Transverse colon (tissue), 4 donors: ENCODE data around the gene LRRC75A. TPM values are rescaled to one million over a fixed set of nuclear protein-coding genes. Genes with fewer than 3 reads are reported as not detected.

ENCODE experiments used
- DNase-seq: peaks from one replicate; pipeline ENCODE4 v3.0.0-alpha.2; 2019
- H3K27ac ChIP-seq, 4 donors: fragments of 200-600 bp; sonication (generic); 2 replicates each; pipeline ENCODE4 v1.5.1; 2016 to 2018; ENCODE audit warnings: inconsistent platforms in 4 of 4
- H3K27me3 ChIP-seq: fragments of 200-600 bp; sonication (generic); 2 replicates; pipeline ENCODE4 v1.5.1; 2017; ENCODE audit warnings: inconsistent platforms
- H3K36me3 ChIP-seq, 4 donors: fragments of 200-600 bp; sonication (generic); 2 replicates each; pipeline ENCODE4 v1.5.1; 2017 to 2019; ENCODE audit warnings: inconsistent platforms in 4 of 4
- H3K4me1 ChIP-seq, 4 donors: fragments of 200-600 bp; sonication (generic); 2 replicates each; pipeline ENCODE4 v1.5.1; 2017 to 2020; ENCODE audit warnings: inconsistent platforms in 4 of 4
- H3K4me3 ChIP-seq, 4 donors: fragments of 200-600 bp; sonication (generic); 1 replicate in 1 of 4; 2 replicates in 3 of 4; pipeline versions ENCODE4 v1.5.1 to v1.6.1; 2017 to 2019; ENCODE audit warnings: inconsistent platforms in 4 of 4
- H3K9me3 ChIP-seq, 2 donors: fragments of 200-600 bp; sonication (generic); 2 replicates each; pipeline ENCODE4 v1.5.1; 2017 to 2019; ENCODE audit warnings: inconsistent platforms in 2 of 2
- EP300 ChIP-seq: sonication (generic); formaldehyde crosslinking; IDR thresholded peaks from one replicate; pipeline ENCODE4 v1.6.1; 2017; ENCODE audit warnings: antibody characterized with exemption, low read depth
- POLR2A ChIP-seq: fragments of 450-650 bp; IDR thresholded peaks from one replicate; pipeline ENCODE4 v1.6.1; 2016; ENCODE audit warnings: antibody characterized with exemption, mild to moderate bottlenecking, moderate library complexity
- POLR2AphosphoS5 ChIP-seq, 3 donors: sonication (generic); formaldehyde crosslinking; IDR thresholded peaks; one replicate each; pipeline ENCODE4 v1.6.1; 2016; ENCODE audit warnings: antibody characterized with exemption in 3 of 3
- WGBS, 2 donors: methylation state at CpG; one replicate each; pipeline ENCODE4 v1.1.5; 2018; ENCODE audit warnings: low coverage in 1 of 2; 5-methylcytosine and 5-hydroxymethylcytosine counted together
- in situ Hi-C, 4 donors: fragments of 200-750 bp; cut with MboI; loops; one replicate each; pipeline versions ENCODE4 v1.15.0 to v1.15.1; 2017; ENCODE audit warnings: low sequenced_read_pairs in 3 of 4, low pct_ligation_motif_present in 1 of 4, low pct_unique_long_range_greater_than_20kb in 1 of 4
- intact Hi-C: fragments of 100-400 bp; cut with DNase I; formaldehyde crosslinking; loops from one replicate; pipeline ENCODE4 v1.15.1; 2023; ENCODE audit warnings: low total_unique reads
- total RNA-seq, 4 donors: library from RNA; depleted of rRNA; stranded (reverse); fragments of >200 nt; gene quantifications; one replicate each; pipeline ENCODE4 v1.1.0, GENCODE V29; 2016
- TF ChIP-seq, protein P1 (sequence below), 5 experiments: fragments of 200-600 bp in 3 of 5; fragments of 450-650 bp in 2 of 5; sonication (generic) in 3 of 5; IDR thresholded peaks; 1 replicate in 2 of 5; 2 replicates in 3 of 5; pipeline ENCODE4 v1.5.1; 2016 to 2017; ENCODE audit warnings: antibody characterized with exemption in 5 of 5, inconsistent platforms in 3 of 5, mild to moderate bottlenecking in 2 of 5, moderate library complexity in 1 of 5

The LRRC75A gene
- total RNA-seq, 4 donors from 2014 or later, result 67.9 to 194 (median 115) TPM

DNA sequence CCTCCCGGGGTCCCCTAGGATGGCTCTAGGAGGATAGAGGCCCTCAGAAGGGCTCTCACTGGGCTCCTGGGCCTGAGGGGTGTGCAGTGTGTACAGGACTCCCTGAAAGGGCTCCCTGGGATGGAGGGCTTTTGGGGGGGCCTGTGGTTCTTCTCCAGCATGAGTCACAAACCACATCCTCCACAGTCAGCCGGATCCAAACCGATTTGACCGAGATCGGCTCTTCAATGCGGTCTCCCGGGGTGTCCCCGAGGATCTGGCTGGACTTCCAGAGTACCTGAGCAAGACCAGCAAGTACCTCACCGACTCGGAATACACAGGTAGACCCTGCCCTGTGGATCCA lies 72.1 kb downstream of the LRRC75A start:
- Histone ChIP-seq H3K27me3 (no peaks in the 10 kb centered on the region), H3K4me3 (no peak overlapping the region), H3K9me3 (no peaks in the 10 kb centered on the region), H3K36me3 (no peaks in the 10 kb centered on the region), H3K4me1 (peaks cover 3 to 35% (median 16%) of the 10 kb centered on the region in 4 donors), H3K27ac (peak overlapping the region; percentile 63 to 78 (median 72))
- intact Hi-C loops (no loop called here), in situ Hi-C loops (no loop called here)
- 72% methylated on average over 10 of the region's 10 CpGs; no CpG with 5 or more reads in 1 of the 2 donors for WGBS, 2 donors
- no peak for DNase-seq
- no peak for TF ChIP-seq EP300
- TF ChIP-seq POLR2AphosphoS5 (IDR thresholded peaks at IDR 0.05), result no peak
- TF ChIP-seq, protein P1, sequence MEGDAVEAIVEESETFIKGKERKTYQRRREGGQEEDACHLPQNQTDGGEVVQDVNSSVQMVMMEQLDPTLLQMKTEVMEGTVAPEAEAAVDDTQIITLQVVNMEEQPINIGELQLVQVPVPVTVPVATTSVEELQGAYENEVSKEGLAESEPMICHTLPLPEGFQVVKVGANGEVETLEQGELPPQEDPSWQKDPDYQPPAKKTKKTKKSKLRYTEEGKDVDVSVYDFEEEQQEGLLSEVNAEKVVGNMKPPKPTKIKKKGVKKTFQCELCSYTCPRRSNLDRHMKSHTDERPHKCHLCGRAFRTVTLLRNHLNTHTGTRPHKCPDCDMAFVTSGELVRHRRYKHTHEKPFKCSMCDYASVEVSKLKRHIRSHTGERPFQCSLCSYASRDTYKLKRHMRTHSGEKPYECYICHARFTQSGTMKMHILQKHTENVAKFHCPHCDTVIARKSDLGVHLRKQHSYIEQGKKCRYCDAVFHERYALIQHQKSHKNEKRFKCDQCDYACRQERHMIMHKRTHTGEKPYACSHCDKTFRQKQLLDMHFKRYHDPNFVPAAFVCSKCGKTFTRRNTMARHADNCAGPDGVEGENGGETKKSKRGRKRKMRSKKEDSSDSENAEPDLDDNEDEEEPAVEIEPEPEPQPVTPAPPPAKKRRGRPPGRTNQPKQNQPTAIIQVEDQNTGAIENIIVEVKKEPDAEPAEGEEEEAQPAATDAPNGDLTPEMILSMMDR (IDR thresholded peaks at IDR 0.05), result no peak
- no peak for TF ChIP-seq POLR2A

GRCh38 chr17:16419074-16419928 lies 72.7 kb downstream of the LRRC75A start:
- Histone ChIP-seq H3K27me3 (no peaks in the 10 kb centered on the region), H3K9me3 (no peaks in the 10 kb centered on the region), H3K36me3 (no peaks in the 10 kb centered on the region), H3K27ac (peak overlapping the region; percentile 63 to 78 (median 72)), H3K4me1 (peaks cover 3 to 35% (median 16%) of the 10 kb centered on the region in 4 donors), H3K4me3 (no peak overlapping the region)
- in situ Hi-C loops, result no loop called here
- no peak for DNase-seq
- WGBS, 2 donors, result 47 to 63% methylated on average over 2 to 8 of the region's 8 CpGs
- intact Hi-C loops, result no loop called here
- TF ChIP-seq POLR2A, result no peak
- TF ChIP-seq, protein P1 (IDR thresholded peaks at IDR 0.05), result no peak
- TF ChIP-seq POLR2AphosphoS5 (IDR thresholded peaks at IDR 0.05), result no peak
- TF ChIP-seq EP300, result no peak

DNA sequence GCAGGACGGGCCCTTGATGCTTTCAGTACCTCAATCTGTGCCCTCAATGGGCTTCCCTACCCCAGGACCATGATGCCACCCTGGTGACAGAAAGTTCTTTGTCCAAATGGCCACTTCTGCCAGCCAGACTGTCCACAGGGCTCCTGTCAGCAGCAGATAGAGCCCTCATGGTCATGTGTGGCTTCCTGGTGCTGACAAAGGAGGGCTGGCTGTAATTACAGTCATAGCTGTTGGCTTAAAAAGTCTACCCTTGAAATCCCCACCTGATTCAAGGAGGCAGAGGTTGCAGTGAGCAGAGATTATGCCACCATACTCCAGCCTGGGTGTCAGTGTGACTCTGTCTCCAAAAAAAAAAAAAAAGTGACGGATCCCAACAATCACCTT lies 73.3 kb downstream of the LRRC75A start:
- no peaks in the 10 kb centered on the region for H3K9me3 ChIP-seq
- no peaks in the 10 kb centered on the region for H3K36me3 ChIP-seq
- no peak overlapping the region for H3K4me3 ChIP-seq
- no peak for DNase-seq
- in situ Hi-C loops, result no loop called here
- no peak for TF ChIP-seq EP300
- TF ChIP-seq, protein P1 (IDR thresholded peaks at IDR 0.05), result no peak
- TF ChIP-seq POLR2AphosphoS5 (IDR thresholded peaks at IDR 0.05), result no peak
- TF ChIP-seq POLR2A, result no peak
- H3K27ac ChIP-seq, result peak overlapping the region; percentile 63 to 78 (median 72)
- intact Hi-C loops, result no loop called here
- WGBS, 2 donors, result 62% methylated on average over 2 of the region's 2 CpGs; no CpG with 5 or more reads in 1 of the 2 donors
- no peaks in the 10 kb centered on the region for H3K27me3 ChIP-seq
- peaks cover 3 to 35% (median 16%) of the 10 kb centered on the region in 4 donors for H3K4me1 ChIP-seq

GRCh38 chr17:16417896-16418684 lies 73.9 kb downstream of the LRRC75A start:
- no peak for DNase-seq
- no peaks in the 10 kb centered on the region for H3K27me3 ChIP-seq
- H3K4me3 ChIP-seq, result no peak overlapping the region
- TF ChIP-seq, protein P1 (IDR thresholded peaks at IDR 0.05), result no peak
- no peak for TF ChIP-seq POLR2A
- 20 to 81% methylated on average over 1 to 7 of the region's 7 CpGs for WGBS, 2 donors
- in situ Hi-C loops (no loop called here), intact Hi-C loops (no loop called here)
- no peaks in the 10 kb centered on the region for H3K36me3 ChIP-seq
- H3K9me3 ChIP-seq, result no peaks in the 10 kb centered on the region
- H3K27ac ChIP-seq, result peak overlapping the region; percentile 63 to 81 (median 72)
- peaks cover 3 to 35% (median 16%) of the 10 kb centered on the region in 4 donors for H3K4me1 ChIP-seq
